ENCODE results near the gene GDPD4.

The GDPD4 gene

GRCh38 chr11:77203901-77204753, 97.4 kb downstream of the GDPD4 start:
- peaks cover 11% of the 10 kb centered on the region; the same call in 1 of the 2 replicates for H3K4me1 ChIP-seq (ENCODE audit: control insufficient read depth, insufficient read depth, low read length)
- no peaks in the 10 kb centered on the region for H3K9me3 ChIP-seq (ENCODE audit: control insufficient read depth, insufficient read depth, low read depth, low read length)
- H3K27me3 ChIP-seq (ENCODE audit: control insufficient read depth, insufficient read depth, low read length) = no peaks in the 10 kb centered on the region
- no peaks in the 10 kb centered on the region for H3K36me3 ChIP-seq (ENCODE audit: control insufficient read depth, insufficient read depth, low read length)
- no peak overlapping the region for H3K4me3 ChIP-seq (ENCODE audit: low read depth, low read length)
- H3K9ac ChIP-seq (ENCODE audit: low read length) = no peak overlapping the region
- H3K27ac ChIP-seq (ENCODE audit: low read depth, low read length) = no peak overlapping the region

GRCh38 chr11:77202941-77203900, 98.3 kb downstream of the GDPD4 start:
- no peaks in the 10 kb centered on the region for H3K9me3 ChIP-seq (ENCODE audit: control insufficient read depth, insufficient read depth, low read depth, low read length)
- peaks cover 13% of the 10 kb centered on the region; the same call in 1 of the 2 replicates for H3K4me1 ChIP-seq (ENCODE audit: control insufficient read depth, insufficient read depth, low read length)
- H3K36me3 ChIP-seq (ENCODE audit: control insufficient read depth, insufficient read depth, low read length) = no peaks in the 10 kb centered on the region
- no peak overlapping the region for H3K4me3 ChIP-seq (ENCODE audit: low read depth, low read length)
- H3K9ac ChIP-seq (ENCODE audit: low read length) = no peak overlapping the region
- no peak overlapping the region for H3K27ac ChIP-seq (ENCODE audit: low read depth, low read length)
- no peaks in the 10 kb centered on the region for H3K27me3 ChIP-seq (ENCODE audit: control insufficient read depth, insufficient read depth, low read length)

GRCh38 chr11:77201991-77202841, 99.3 kb downstream of the GDPD4 start:
- Histone ChIP-seq H3K4me3 (ENCODE audit: low read depth, low read length) (no peak overlapping the region), H3K27ac (ENCODE audit: low read depth, low read length) (no peak overlapping the region), H3K27me3 (ENCODE audit: control insufficient read depth, insufficient read depth, low read length) (no peaks in the 10 kb centered on the region), H3K4me1 (ENCODE audit: control insufficient read depth, insufficient read depth, low read length) (peaks cover 13% of the 10 kb centered on the region; the same call in 1 of the 2 replicates), H3K36me3 (ENCODE audit: control insufficient read depth, insufficient read depth, low read length) (no peaks in the 10 kb centered on the region), H3K9ac (ENCODE audit: low read length) (no peak overlapping the region), H3K9me3 (ENCODE audit: control insufficient read depth, insufficient read depth, low read depth, low read length) (no peaks in the 10 kb centered on the region)

- Histone ChIP-seq H3K36me3 (ENCODE audit: control insufficient read depth, insufficient read depth, low read length) (no peaks in the 10 kb centered on the region), H3K27me3 (ENCODE audit: control insufficient read depth, insufficient read depth, low read length) (no peaks in the 10 kb centered on the region), H3K9ac (ENCODE audit: low read length) (no peak overlapping the region), H3K27ac (ENCODE audit: low read depth, low read length) (no peak overlapping the region), H3K9me3 (ENCODE audit: control insufficient read depth, insufficient read depth, low read depth, low read length) (no peaks in the 10 kb centered on the region), H3K4me1 (ENCODE audit: control insufficient read depth, insufficient read depth, low read length) (peaks cover 13% of the 10 kb centered on the region; the same call in 1 of the 2 replicates), H3K4me3 (ENCODE audit: low read depth, low read length) (no peak overlapping the region)
These were observed 100.1 kb downstream of the GDPD4 start for GRCh38 chr11:77201370-77201769.

GRCh38 chr11:77200351-77201268, 100.9 kb downstream of the GDPD4 start:
- Histone ChIP-seq H3K9me3 (ENCODE audit: control insufficient read depth, insufficient read depth, low read depth, low read length) (no peaks in the 10 kb centered on the region), H3K27me3 (ENCODE audit: control insufficient read depth, insufficient read depth, low read length) (no peaks in the 10 kb centered on the region), H3K4me1 (ENCODE audit: control insufficient read depth, insufficient read depth, low read length) (peaks cover 13% of the 10 kb centered on the region; the same call in 1 of the 2 replicates), H3K36me3 (ENCODE audit: control insufficient read depth, insufficient read depth, low read length) (no peaks in the 10 kb centered on the region), H3K27ac (ENCODE audit: low read depth, low read length) (no peak overlapping the region), H3K9ac (ENCODE audit: low read length) (no peak overlapping the region), H3K4me3 (ENCODE audit: low read depth, low read length) (no peak overlapping the region)

GRCh38 chr11:77199137-77199745, 102.2 kb downstream of the GDPD4 start:
- Histone ChIP-seq H3K9ac (ENCODE audit: low read length) (no peak overlapping the region), H3K36me3 (ENCODE audit: control insufficient read depth, insufficient read depth, low read length) (no peaks in the 10 kb centered on the region), H3K9me3 (ENCODE audit: control insufficient read depth, insufficient read depth, low read depth, low read length) (no peaks in the 10 kb centered on the region), H3K4me3 (ENCODE audit: low read depth, low read length) (no peak overlapping the region), H3K27me3 (ENCODE audit: control insufficient read depth, insufficient read depth, low read length) (no peaks in the 10 kb centered on the region), H3K4me1 (ENCODE audit: control insufficient read depth, insufficient read depth, low read length) (peaks cover 11% of the 10 kb centered on the region; the same call in 1 of the 2 replicates), H3K27ac (ENCODE audit: low read depth, low read length) (no peak overlapping the region)

GRCh38 chr11:77198440-77198849, 103.0 kb downstream of the GDPD4 start:
- Histone ChIP-seq H3K9me3 (ENCODE audit: control insufficient read depth, insufficient read depth, low read depth, low read length) (no peaks in the 10 kb centered on the region), H3K4me3 (ENCODE audit: low read depth, low read length) (no peak overlapping the region), H3K36me3 (ENCODE audit: control insufficient read depth, insufficient read depth, low read length) (no peaks in the 10 kb centered on the region), H3K27me3 (ENCODE audit: control insufficient read depth, insufficient read depth, low read length) (no peaks in the 10 kb centered on the region), H3K27ac (ENCODE audit: low read depth, low read length) (no peak overlapping the region), H3K4me1 (ENCODE audit: control insufficient read depth, insufficient read depth, low read length) (peaks cover 4% of the 10 kb centered on the region; the same call in 1 of the 2 replicates), H3K9ac (ENCODE audit: low read length) (no peak overlapping the region)

- no peaks in the 10 kb centered on the region for H3K36me3 ChIP-seq (ENCODE audit: control insufficient read depth, insufficient read depth, low read length)
- H3K4me3 ChIP-seq (ENCODE audit: low read depth, low read length) = no peak overlapping the region
- peaks cover 2% of the 10 kb centered on the region for H3K9me3 ChIP-seq (ENCODE audit: control insufficient read depth, insufficient read depth, low read depth, low read length)
- H3K27ac ChIP-seq (ENCODE audit: low read depth, low read length) = no peak overlapping the region
- no peaks in the 10 kb centered on the region for H3K27me3 ChIP-seq (ENCODE audit: control insufficient read depth, insufficient read depth, low read length)
- H3K4me1 ChIP-seq (ENCODE audit: control insufficient read depth, insufficient read depth, low read length) = 0 out of 2 replicates have a peak, but pooled peaks cover 2% of the 10 kb centered on the region
- no peak overlapping the region for H3K9ac ChIP-seq (ENCODE audit: low read length)
These were observed 103.7 kb downstream of the GDPD4 start for GRCh38 chr11:77197626-77198320.

GRCh38 chr11:77196961-77197360, 104.5 kb downstream of the GDPD4 start:
- peaks cover 4% of the 10 kb centered on the region for H3K9me3 ChIP-seq (ENCODE audit: control insufficient read depth, insufficient read depth, low read depth, low read length)

More at GRCh38 chr11:77196961-77197360, 104.5 kb downstream of the GDPD4 start:
- no peaks in the 10 kb centered on the region for H3K27me3 ChIP-seq (ENCODE audit: control insufficient read depth, insufficient read depth, low read length)
- no peak overlapping the region for H3K27ac ChIP-seq (ENCODE audit: low read depth, low read length)
- H3K9ac ChIP-seq (ENCODE audit: low read length) = no peak overlapping the region
- no peak overlapping the region for H3K4me3 ChIP-seq (ENCODE audit: low read depth, low read length)
- no peaks in the 10 kb centered on the region for H3K36me3 ChIP-seq (ENCODE audit: control insufficient read depth, insufficient read depth, low read length)
- H3K4me1 ChIP-seq (ENCODE audit: control insufficient read depth, insufficient read depth, low read length) = 0 out of 2 replicates have a peak, but pooled peaks cover 2% of the 10 kb centered on the region
